IPS DF 4.7 (cell line): ENCODE data around the gene VPS37D.

Source experiments
- DNase-seq: peaks from one replicate; pipeline ENCODE4 v3.0.0-alpha.2; 2013; ENCODE audit warnings: low spot score; ENCODE audit errors: extremely low read depth

VPS37D gene

GRCh38 chr7:73680501-73680900 lies 12.9 kb downstream of the VPS37D start:
- no peak for DNase-seq

DNA sequence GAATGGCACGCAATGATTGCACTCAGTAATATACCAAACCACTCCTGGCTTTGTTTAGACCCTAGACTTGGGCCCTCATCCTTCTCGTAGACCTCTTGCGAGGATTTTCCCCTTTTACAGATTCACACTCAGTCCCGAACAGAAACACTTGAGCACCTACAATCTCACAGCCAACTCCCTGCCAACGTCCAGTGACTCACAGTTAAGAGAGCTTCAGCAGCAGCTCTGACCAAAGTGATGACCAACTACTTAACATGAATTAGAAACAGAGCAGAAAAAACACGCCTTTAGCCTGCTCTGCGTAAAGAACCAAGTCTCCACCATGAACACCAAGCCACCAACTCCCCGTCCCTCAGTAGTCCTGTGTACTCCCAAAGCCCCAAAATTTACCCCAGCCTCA lies 13.4 kb downstream of the VPS37D start:
- DNase-seq = no peak

GRCh38 chr7:73682745-73683055 lies 15.1 kb downstream of the VPS37D start:
- DNase-seq = no peak

GRCh38 chr7:73683056-73683787 lies 15.6 kb downstream of the VPS37D start, which contains the start of the genes BUD23 and DNAJC30:
TSS of gene BUD23 (plus strand) at chr7:73683597. CDS start at chr7:73683626, 29 bp downstream.
TSS of gene DNAJC30 (minus strand) at chr7:73683453. CDS start at chr7:73683423, 30 bp downstream.
- DNase-seq = no peak

- DNase-seq = no peak
Measured at GRCh38 chr7:73683788-73684693, 16.4 kb downstream of the VPS37D start.

GRCh38 chr7:73685311-73685710 lies 17.7 kb downstream of the VPS37D start:
- no peak for DNase-seq

- DNase-seq = no peak
Measured at GRCh38 chr7:73688288-73688687, 20.7 kb downstream of the VPS37D start.

GRCh38 chr7:73690646-73691045 lies 23.0 kb downstream of the VPS37D start:
- no peak for DNase-seq

DNA sequence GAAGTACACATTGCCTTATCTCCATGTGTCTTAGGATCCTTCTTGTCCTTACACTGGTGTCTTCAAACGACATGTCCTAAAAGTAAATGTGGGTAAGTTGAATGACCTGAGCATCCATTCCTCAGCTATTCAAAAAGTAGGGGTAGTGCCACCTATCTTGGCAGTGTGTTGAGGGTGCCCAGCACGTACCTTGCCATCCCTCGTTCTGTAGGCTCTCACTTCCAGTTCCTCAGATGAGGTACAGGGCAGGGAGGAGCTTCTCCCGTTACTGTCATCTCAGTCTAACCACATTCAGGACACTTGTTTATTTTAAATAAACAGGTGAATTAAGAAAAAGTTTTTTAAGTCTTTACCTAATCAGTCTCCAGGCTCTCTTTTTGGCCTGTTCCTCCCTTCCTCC lies 28.7 kb downstream of the VPS37D start:
- DNase-seq = no peak

DNA sequence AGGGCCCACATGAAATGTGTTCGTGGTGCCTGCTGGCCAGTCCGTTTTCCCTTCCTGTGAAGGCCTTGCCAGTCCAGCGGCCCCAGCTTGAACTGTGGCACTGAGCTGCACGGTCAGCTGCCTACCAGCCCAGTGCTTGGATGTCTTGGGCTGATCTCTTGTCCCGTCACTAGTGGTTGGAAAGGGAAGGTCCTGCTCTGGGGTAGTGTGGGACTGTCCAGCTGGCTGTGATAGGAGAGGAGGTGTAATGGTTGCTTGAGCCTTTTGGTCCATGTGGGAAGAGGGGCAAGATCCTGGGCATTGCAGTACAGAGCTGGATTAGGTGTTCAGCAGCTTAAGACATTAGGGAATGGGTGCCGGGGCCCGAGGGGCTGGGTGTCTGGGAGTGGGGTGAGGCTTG lies 30.8 kb downstream of the VPS37D start:
- no peak for DNase-seq

- DNase-seq = no peak
Measured at GRCh38 chr7:73699370-73700068, 31.9 kb downstream of the VPS37D start.

- DNase-seq = no peak
Measured at GRCh38 chr7:73700069-73700423, 32.4 kb downstream of the VPS37D start.

DNA sequence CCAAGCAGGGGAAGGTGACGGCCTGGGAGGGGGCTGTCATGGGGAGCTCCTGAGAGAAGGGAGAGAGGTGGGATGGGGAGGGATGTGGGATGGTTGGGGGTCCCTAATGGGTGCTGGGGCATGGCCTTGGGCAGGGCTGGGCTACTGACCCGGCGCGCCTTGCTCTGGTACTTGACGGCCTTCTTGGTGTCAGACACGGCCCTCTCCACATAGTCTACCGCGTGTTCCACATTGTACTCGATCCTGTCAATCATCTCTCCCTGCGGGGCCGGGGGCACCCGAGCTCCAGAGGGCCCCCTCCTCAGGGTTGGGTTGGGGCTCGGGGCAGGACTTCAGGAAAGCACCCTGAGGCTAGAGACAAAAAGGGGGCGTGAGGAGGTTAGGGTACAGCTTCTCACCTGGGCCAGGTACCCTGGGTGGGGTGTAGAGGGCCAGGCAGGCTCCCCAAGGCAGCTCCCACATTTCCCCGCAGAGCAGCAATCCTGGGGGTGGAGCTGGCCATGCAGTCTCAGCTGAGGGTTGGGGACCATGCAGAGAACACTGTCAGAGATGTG lies 33.0 kb downstream of the VPS37D start:
- DNase-seq = no peak

DNA sequence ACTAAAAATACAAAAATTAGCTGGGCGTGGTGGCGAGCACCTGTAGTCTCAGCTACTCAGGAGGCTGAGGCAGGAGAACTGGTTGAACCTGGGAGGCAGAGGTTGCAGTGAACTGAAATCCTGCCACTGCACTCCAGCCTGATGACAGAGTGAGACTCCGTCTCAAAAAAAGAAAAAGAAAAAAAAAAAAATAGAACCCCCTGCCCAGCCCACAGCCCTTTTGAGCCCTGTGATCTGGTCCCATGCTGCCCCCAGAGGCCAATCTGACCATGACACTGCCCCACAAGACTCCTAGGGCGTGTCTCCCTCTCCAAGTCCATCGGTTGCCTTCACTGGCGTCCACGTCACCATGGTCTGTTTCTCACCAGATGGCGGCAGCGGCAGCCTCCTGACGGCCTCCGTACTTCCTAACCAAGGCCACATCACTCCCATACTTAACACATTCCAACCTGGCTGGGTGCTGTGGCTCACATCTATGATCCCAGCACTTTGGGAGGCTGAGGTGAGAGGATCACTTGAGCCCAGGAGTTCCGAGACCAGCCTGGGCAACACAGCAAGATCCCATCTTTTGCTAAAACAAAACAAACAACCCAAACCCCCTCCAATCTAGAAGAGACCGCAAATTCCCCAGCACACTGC lies 33.8 kb downstream of the VPS37D start:
- peak; percentile 71 for DNase-seq

DNA sequence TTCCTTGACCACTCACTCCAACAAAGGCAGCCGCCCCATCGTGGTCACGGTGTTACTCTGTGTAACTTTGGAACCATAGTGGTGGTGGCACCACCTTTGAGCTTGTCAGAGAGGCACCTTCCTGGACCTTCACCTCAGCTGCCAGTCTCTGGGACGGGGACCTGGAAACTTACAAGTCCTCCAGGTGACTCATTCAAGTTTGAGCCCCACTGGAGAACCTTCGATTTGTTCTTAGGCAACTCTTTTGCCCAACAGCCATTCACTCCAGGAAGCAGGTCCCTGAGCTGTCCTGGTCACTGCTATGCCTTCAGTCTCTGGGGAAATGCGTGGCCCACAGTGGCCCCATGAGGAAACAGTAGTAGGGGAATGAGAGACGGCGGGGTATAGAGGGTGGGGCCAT lies 34.6 kb downstream of the VPS37D start:
- no peak for DNase-seq

GRCh38 chr7:73702665-73703064 lies 35.0 kb downstream of the VPS37D start:
- no peak for DNase-seq

DNA sequence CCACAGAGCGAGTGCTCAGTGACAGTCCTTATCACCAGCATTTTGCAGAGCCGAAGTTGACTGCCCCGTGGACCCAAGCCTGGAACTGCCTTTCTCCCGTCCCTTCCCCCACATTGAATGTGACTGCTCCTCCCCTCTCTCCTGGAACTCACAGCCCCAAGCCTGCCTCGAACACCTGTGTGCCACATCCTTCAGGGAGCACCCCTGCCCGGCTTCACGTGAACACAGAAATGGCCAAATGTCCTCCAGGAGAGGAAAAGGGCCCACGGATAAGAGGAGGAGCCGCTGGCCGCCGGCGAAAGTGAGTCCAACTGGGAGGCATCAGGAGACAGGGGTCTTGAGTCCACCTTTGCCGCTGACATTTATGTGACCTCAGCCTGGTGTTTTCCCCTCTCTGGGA lies 35.6 kb downstream of the VPS37D start:
- no peak for DNase-seq

DNA sequence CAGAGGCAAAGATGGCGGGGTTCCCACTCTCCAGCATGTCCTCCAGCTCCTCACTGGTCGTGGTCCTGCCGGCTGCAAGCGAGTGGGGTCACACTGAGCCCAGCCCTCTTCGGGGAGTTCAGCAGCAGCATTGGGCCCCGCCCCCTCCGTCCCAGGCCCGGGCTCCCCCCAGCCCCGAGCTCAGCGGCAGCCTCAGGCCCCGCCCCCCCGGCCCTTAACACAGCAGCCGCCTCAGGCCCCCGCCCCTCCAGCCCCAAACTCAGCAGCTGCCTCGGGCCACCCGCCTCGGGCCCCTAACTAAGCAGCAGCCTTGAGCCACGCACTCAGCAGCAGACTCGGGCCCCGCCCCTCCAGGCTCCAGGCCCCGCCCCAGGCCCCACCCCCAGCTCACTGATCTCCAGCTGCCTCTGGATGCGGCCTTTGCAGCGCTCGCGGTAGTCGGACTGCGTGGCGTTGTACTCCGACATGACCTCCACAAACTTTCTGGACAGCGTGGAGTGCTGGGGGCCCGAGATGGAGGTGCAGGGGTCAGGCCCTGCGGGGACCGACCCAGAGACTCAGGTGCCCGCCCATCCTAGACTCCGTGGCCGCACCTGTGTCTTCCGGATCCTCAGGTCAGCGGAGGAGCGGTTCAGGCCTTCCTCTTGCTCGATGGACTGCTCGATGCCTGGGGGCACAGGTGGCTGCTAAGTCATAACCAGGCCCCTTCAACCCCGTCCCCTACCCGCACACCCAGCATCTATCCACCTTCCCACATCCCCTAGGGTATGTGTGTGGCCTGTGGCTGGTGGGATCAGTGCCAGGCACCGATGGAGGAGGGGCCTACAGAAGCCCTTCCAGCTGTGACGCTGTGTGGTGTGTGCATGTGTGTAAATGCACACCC lies 36.4 kb downstream of the VPS37D start:
- DNase-seq = peak; percentile 9

DNA sequence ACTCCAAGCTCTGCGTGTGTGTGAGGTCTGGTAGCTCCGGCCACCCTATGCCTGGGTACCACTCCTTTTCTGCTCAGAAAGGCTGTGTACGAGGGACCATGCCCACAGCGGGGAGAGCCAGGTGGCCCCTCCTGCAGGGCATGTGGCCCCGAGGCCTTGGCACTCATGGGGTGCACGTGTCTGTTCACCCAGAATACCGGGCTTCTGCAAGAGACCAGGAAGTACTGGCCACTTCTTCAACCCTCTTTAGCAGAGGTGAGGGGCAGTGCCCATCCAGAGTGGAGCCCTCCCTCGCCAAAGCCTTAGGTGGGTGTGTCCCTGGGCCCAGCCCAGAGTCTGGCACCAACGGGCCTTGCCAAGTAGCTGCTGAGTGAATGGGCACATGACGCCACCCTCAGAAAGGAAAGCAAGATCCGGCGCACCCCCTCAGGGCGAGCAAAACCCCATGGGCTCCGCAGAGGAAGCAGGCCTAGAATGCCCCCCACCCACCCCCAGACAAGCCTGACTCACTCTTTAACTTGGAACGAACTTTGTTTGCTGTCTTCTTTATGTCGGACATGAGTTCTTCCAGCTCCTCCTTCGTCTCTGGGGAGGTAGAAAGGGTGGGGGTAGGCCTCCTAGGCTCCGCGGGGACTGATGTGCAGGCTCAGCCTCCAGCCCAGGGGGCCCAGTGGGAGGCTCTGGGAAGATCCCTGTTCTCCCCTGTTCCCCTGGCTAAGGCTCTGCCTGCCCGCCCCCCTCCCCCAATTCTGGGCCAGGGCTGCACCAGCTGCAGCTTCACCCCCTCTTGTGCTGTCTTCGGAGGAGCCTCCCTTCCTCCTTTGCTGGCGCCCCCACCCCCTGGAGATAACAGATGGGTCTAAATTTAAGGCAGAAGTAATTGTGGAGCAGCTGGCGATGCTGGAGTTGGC lies 37.3 kb downstream of the VPS37D start:
- no peak for DNase-seq
